Neural crest cell (in vitro differentiated cells): ENCODE measurements around the gene GGT6. TPM values are rescaled to one million over a fixed set of nuclear protein-coding genes. Genes with fewer than 3 reads are reported as not detected.

ENCODE experiments used
- DNase-seq: peaks from one replicate; pipeline ENCODE4 v3.0.0; 2021; ENCODE audit warnings: low read depth, mixed read lengths, low spot score
- H3K27ac Mint-ChIP-seq: one replicate; pipeline ENCODE4 v1.8.0; 2021; ENCODE audit warnings: mild to moderate bottlenecking, mixed read lengths; ENCODE audit not compliant: unreplicated experiment
- H3K27me3 Mint-ChIP-seq: 2 replicates; pipeline ENCODE4 v1.8.0; 2021; ENCODE audit warnings: low read depth, mild to moderate bottlenecking, mixed read lengths
- H3K36me3 Mint-ChIP-seq: 2 replicates; pipeline ENCODE4 v1.8.0; 2021; ENCODE audit warnings: low read depth, mild to moderate bottlenecking, mixed read lengths
- H3K4me1 Mint-ChIP-seq: 2 replicates; pipeline ENCODE4 v1.8.0; 2021; ENCODE audit warnings: mixed read lengths
- H3K4me3 Mint-ChIP-seq: one replicate; pipeline ENCODE4 v1.8.0; 2021; ENCODE audit warnings: mild to moderate bottlenecking, mixed read lengths
- H3K9me3 Mint-ChIP-seq: 2 replicates; pipeline ENCODE4 v1.8.0; 2021; ENCODE audit warnings: mixed read lengths
- total RNA-seq: library from RNA; stranded (reverse); gene quantifications from 2 replicates; pipeline ENCODE4 v1.2.1, GENCODE V29; 2021
- TF ChIP-seq, protein P1 (sequence below): fragments of 200-600 bp; sonication (generic); conservative IDR thresholded peaks from 2 replicates; pipeline ENCODE4 v1.5.0; 2021; ENCODE audit warnings: antibody characterized with exemption, mild to moderate bottlenecking

The GGT6 gene
- total RNA-seq, 1 donor from 2014 or later: not detected

DNA sequence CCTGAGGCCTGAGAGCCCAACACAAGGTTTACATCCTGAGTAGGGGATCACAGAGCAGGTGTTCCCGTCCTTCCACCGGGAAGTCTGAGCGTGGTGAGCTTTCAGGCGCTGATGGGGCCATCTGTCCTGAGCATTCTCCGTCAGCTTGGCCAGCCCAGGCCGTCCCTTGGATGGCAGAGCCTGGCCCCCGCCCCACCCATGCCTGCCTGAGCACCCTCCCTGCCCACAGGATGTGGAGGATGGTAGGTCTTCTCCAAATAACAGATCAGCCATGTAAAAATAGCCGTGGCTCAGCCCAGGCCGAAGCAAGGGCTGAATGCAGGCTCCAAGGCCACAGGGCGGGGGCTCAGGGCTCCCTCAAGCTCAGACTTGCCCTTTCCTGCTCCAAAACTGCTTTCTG is 41.5 kb downstream of the GGT6 start:
- DNase-seq: no peak
- TF ChIP-seq, protein P1, sequence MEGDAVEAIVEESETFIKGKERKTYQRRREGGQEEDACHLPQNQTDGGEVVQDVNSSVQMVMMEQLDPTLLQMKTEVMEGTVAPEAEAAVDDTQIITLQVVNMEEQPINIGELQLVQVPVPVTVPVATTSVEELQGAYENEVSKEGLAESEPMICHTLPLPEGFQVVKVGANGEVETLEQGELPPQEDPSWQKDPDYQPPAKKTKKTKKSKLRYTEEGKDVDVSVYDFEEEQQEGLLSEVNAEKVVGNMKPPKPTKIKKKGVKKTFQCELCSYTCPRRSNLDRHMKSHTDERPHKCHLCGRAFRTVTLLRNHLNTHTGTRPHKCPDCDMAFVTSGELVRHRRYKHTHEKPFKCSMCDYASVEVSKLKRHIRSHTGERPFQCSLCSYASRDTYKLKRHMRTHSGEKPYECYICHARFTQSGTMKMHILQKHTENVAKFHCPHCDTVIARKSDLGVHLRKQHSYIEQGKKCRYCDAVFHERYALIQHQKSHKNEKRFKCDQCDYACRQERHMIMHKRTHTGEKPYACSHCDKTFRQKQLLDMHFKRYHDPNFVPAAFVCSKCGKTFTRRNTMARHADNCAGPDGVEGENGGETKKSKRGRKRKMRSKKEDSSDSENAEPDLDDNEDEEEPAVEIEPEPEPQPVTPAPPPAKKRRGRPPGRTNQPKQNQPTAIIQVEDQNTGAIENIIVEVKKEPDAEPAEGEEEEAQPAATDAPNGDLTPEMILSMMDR: no peak
- Mint-ChIP-seq H3K4me3 (no peak overlapping the region), H3K4me1 (peaks cover 23% of the 10 kb centered on the region), H3K27me3 (no peaks in the 10 kb centered on the region), H3K27ac (peak overlapping the region; percentile 35), H3K9me3 (no peaks in the 10 kb centered on the region), H3K36me3 (no peaks in the 10 kb centered on the region)

DNA sequence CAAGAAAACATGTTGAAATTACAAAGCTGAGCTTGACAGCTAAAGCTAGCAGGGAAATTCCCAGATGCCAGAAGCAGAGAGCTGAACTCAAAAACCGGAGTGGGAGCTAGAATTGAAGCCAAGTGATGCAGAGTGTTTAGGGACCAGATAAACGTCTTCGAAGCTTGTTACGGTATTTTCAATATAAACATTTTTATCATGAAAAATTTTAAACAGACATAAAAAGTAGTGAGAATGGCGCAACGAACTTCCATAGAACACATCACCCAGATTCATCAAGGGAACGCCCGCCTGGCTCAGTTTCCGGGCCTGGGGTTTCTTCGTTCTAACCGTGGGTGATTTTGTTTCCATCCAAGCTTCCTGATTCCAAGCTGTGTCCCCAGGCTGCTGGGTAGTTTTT is 43.6 kb downstream of the GGT6 start:
- peaks cover 10% of the 10 kb centered on the region for H3K4me1 Mint-ChIP-seq
- H3K27me3 Mint-ChIP-seq: no peaks in the 10 kb centered on the region
- no peak overlapping the region for H3K27ac Mint-ChIP-seq
- no peak overlapping the region for H3K4me3 Mint-ChIP-seq
- TF ChIP-seq, protein P1: no peak
- no peaks in the 10 kb centered on the region for H3K36me3 Mint-ChIP-seq
- no peak for DNase-seq
- no peaks in the 10 kb centered on the region for H3K9me3 Mint-ChIP-seq

DNA sequence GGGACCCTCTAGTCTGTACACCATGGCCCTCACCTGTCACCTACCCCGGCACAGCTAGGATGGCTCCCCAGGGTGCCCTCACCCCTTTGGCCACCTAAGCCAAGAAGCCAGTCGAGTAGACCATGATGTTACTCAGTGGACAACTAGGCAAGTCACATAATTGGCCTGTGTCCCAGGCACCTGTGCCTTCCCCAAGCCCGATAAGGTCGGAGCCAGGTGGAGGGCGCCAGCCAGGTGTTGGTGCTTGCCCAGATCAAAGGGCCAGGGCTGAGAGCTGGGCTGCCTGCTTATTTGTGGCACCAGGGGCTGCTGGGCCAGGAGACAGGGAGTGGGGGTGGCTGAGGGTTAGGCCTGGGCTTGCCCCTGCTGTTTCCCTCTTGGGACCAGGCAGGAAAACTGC is 44.9 kb downstream of the GGT6 start:
- Mint-ChIP-seq H3K27ac (no peak overlapping the region), H3K27me3 (no peaks in the 10 kb centered on the region), H3K4me1 (peaks cover 5% of the 10 kb centered on the region), H3K9me3 (no peaks in the 10 kb centered on the region), H3K36me3 (no peaks in the 10 kb centered on the region), H3K4me3 (no peak overlapping the region)
- TF ChIP-seq, protein P1: no peak
- DNase-seq: no peak

DNA sequence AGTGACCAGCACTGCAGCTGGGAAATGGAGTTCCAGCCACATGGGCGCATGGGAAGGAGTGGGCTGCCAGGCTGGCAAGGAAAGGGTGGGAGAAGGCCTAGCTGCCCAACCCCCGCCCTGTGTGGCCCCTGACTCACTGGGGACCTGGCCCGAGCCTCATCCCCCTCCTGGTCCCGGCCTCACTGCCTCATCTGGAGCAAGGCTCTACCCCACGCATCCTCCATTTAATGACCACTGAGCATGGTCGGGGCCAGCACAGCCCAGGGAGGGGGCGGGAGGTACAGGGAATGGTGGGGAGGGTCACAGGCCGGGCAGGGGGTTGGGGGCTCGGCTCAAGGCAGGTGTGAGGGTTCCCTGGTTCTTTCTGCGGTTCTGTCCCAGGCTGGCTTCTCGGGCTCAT is 45.6 kb downstream of the GGT6 start:
- no peaks in the 10 kb centered on the region for H3K36me3 Mint-ChIP-seq
- no peak overlapping the region for H3K4me3 Mint-ChIP-seq
- DNase-seq: no peak
- TF ChIP-seq, protein P1: no peak
- H3K4me1 Mint-ChIP-seq: peaks cover 3% of the 10 kb centered on the region
- no peak overlapping the region for H3K27ac Mint-ChIP-seq
- H3K9me3 Mint-ChIP-seq: no peaks in the 10 kb centered on the region
- no peaks in the 10 kb centered on the region for H3K27me3 Mint-ChIP-seq

DNA sequence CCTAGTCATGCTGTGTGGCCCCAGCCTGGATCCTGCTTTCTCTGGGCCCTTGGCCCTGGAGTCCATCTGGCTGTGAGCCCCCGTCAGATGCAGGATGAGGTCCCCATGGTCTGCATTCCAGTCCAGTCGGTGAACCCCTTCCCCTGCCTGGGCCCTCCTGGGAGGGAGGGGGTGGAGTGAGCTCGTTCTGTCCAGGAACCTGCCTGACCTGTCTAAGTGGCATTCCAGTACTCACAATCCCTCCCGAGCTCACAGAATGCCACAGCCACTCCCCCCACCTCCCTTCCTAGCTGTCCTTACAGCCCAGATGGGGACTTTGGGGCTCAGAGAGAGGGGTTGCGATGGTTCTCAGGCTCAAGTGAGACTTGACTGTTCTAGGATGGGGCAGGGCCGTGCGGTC is 46.2 kb downstream of the GGT6 start:
- TF ChIP-seq, protein P1: no peak
- Mint-ChIP-seq H3K27me3 (no peaks in the 10 kb centered on the region), H3K4me3 (no peak overlapping the region), H3K27ac (no peak overlapping the region), H3K9me3 (no peaks in the 10 kb centered on the region), H3K36me3 (no peaks in the 10 kb centered on the region), H3K4me1 (peaks cover 3% of the 10 kb centered on the region)
- no peak for DNase-seq
